ENCODE measurements around the gene FABP6.

DNA sequence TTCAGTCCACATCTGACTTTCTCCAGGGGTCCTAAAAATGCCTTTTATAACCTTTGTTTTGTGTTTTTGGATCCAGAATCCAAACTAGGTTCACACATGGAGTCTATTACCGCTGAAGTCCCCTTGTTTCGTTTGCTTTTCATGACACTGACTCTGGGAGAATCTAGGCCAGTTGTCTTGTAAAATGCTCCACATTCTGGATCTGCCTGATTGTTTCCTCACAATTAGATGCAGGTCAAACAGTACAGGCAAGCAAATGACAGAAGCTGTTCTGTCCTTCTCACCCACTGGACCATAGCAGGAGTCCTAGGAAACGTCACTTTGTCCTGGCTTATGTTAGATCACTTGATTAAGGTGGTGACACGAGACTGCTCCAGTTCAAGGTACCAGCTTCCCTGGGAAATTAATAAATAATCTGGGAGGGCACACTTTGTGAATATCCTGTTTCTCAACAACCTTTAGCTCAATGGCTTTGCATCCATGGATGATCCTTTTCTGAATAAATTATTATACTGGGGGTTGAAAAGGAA, 34.1 kb downstream of the FABP6 start:
- TF ChIP-seq CTCF (IDR thresholded peaks at IDR 0.05) (no peak), EZH2 (IDR thresholded peaks at IDR 0.05) (no peak)
